GM19351 (cell line): ENCODE results near the gene ARID1B.

ENCODE experiments used
- ATAC-seq: cut with Tn5 transposase; IDR thresholded peaks from one replicate; pipeline ENCODE4 v1.9.1; 2021; ENCODE audit warnings: mild to moderate bottlenecking, moderate library complexity; ENCODE audit not compliant: unreplicated experiment

Gene ARID1B

DNA sequence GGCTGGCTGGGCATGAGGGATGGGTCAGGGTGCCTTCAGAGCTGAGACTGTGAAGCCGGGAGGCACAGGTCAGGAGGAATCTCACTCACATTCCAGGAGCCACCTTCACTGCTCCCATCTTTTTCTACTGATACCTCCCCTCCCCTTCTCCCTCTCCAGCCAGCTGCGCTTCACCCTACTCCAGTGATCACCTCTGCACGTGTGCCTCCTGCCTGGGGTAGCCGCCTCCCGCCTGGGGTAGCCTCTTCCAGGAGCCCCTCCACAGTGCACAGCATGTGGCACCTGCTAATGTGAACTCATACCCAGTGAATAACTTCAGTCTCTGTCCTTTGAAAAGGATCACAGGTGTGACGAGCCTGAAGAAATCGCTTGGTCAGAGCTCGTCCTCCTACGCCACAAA lies 313.6 kb downstream of the ARID1B start:
- no peak for ATAC-seq

DNA sequence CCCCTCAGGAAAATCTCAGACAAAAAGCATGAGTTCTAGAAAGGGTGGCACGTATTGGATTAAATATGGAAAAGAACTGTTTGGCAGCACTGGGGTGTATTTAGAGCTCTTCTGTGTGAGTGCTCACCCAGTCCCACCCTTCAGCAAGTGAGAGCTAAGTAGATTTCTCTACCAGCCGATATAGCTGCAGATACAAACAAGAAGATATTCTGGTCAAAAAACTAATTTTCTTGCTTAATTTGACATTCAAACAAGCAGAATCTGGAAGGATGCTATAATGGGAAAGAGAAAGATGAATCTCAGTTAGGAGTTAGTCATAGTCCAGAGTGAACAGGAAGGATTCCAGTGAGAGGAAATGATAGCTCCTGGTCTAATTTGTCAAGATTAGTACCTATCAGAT lies 314.1 kb downstream of the ARID1B start:
- ATAC-seq: no peak

DNA sequence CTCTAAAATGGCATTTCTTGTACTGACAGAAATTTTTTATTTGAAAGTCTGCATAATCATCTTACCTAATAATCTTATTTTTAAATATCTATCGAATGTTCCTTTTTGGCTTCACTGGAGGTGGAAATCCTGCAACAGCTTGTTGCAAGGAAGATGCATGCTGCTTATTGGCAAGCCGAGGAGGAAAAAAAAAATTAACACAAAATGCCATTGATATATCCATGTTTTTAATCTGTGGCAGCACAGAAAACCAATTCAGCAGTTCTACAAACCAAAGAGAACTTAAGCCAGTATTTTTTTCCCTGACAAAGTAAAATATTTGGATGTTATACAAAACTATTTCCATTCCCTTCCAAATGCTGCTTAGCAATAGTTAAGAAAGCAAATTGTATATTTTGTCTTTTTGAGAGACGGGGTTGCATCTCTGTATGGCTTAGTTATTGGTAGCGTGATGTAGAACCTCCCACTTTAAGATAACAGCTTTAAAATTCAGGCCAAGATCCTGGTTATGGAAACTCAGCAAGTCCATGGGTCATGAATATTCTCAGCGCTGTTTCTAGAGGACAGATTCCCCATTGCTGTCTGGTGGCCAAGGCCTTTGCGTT lies 314.8 kb downstream of the ARID1B start:
- ATAC-seq: no peak

DNA sequence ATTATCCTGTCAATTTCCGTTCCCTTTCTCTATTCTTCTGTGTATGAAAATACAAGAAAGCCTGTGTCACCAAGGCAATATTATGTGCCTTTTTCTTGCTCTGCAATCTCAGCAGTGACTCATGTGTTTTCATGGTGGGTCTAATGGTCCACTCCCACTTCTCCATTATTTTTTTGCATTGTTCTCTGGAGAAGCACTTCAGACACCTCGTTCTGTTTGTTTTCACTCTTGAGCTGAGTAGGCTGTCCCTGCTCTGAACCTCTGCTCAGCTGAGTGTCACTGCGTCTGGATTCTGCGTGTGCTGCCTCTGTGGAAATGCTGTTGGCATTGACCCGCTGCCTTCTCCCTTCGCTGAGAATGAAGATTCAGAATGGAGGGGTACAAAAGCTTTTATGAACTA lies 315.6 kb downstream of the ARID1B start:
- no peak for ATAC-seq

DNA sequence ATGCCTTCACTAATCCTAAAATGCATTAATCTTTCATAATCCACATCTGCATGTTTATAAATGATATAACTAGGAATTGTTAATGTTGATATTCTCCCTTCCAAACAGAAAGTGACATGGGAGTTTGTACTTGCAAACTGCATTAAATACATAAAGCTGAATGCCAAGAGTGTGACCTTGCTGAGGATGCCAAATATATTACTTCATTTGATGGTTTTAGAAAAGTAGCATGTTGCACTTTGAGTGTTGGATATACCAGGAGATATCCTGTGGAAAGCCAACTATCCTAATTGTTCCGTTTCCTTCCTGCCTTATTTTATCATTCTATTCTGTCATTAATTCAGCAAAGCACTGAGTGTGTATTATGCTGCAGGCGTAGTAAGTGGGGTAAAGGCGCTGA lies 316.4 kb downstream of the ARID1B start:
- no peak for ATAC-seq

DNA sequence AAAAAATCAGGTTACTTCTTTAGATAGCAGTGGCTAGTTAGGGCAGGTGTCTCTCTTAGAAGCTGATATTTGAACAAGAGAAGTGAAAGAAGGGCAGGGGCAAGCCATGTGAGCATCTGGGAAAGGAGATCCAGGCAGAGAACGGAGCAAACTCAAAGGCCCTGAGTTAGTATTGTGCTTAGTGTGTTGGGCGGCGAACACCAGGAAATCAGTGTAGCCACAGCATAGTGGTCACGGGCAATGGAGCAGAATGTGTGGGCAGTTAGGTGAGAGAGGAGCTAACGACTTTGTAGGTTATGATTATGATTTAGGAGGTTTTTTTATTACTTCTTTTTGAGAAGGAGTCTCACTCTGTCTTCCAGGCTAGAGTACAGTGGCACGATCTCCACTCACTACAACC lies 316.9 kb downstream of the ARID1B start:
- ATAC-seq: peak; percentile 94

DNA sequence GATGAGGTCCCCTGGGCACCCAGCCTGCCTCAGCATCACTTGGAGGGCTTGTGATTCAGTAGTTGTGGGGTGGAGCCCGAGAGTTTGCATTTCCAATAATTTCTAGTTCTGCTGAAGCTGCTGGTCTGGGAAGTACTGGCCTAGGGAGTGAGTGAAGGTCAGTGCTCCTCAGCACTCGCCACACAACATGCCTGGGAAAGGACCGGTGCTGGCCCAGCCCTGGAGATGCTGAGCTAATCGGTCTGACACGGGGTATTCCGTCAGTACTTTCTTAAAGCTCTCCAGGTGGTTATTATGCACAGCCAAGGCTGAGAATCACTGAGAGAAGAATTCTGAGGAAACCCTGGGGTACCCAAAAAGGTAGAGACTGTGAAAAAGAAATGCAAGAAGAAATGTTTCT lies 317.9 kb downstream of the ARID1B start:
- ATAC-seq: no peak

DNA sequence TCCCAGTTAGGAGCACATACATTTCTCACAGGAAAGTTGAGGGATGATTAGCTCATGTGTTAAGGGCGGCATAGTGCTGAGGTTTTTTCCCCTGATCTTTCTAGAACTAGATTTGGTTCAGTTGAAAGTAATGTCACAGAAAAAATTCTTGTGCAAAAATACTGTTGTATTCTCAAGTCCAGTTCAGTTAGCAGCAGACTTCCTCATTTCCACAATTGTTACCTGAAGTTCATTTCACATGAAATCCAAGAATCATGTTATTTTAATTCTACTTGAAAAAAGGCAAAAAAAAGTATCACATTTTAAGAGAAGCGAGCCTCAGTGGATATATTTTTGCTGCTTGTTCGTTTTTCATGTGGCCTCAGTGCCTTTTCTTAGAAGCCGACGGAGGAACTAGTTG lies 318.4 kb downstream of the ARID1B start:
- no peak for ATAC-seq

DNA sequence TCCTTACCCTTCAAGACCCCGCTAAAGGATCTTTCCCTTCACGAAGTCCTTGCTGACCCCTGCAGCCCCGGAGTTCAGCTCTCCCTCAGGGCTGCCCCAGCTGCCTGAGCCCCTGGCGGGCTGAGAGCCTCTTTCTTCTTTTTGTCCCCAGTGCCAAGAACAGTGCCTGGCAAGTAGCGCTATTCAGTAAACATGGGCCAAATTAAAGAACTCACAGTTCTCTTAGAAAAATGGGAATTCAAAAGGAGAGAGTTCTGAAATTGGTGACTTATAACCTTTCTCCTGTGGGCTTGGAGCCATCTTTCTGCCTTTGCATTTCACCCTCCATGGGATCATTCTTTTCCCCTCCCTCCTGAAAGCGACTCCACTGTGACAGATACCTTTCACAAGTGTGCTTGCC lies 318.9 kb downstream of the ARID1B start:
- no peak for ATAC-seq

DNA sequence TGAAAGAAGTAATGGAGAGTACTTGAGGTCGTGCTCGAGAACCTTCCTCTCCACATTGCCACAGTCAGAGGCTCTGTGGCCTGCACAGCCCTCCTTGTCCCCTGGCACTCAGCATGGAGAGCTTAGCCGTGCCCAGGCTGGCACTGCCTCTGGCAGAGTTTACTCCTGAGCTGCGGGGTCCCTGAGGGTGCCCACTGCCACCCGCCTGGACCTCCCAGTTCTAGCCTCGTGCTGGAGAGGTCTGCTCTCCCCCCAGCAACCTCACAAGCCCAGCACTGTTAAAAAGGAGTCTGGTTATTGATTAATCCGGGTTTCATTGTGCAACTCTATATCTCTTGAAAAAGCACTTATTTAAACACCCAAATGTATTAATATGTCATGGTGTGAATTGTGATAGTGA lies 319.3 kb downstream of the ARID1B start:
- ATAC-seq: no peak

DNA sequence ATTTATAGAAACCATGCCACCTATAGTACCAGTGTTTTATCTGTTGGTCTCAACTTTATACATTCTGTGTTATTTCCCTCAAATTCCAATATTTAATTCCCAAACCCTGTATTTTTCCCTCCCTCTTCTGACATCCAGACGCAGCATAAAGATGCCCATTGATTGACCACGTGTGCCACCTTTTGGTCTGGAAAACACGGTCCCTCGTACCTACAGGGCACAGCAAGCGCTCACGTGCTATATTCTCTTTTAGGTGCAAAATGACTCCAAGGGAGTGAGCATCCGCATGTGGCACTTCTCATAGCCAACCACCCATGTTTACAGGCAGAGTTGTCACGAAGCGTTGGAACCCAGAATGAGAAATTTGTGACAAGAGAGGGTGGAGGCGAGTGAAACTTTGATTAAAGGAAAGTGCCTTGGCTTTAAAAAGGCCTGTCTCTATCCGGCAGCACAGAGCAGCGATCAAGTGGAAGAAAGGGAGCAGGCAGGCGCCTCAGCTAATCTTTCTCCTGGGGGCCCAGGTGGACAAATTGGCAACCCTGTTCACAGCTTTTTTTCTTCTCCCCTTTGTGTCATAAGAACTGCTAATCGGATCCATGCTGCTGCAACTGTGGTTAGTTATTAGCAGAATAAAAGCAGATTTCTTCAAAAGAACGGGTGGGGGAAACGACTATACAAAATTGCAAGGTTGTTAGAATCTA lies 320.2 kb downstream of the ARID1B start:
- ATAC-seq: no peak

DNA sequence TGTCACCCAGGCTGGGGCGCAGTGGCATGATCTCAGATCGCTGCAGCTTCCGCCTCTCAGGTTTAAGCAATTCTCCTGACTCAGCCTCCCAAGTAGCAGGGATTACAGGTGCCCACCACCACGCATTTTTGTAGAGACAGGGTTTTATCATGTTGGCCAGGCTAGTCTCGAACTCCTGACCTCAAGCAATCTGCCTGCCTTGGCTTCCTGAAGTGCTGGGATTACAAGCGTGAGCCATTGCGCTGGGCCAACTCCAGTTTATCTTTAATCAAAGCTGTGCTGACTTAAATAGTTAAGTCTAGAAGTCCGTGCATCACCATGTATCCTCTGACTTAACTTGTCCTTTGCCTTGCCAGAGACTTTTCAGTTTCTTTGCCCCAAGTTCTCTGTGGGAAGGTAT lies 321.8 kb downstream of the ARID1B start:
- no peak for ATAC-seq

DNA sequence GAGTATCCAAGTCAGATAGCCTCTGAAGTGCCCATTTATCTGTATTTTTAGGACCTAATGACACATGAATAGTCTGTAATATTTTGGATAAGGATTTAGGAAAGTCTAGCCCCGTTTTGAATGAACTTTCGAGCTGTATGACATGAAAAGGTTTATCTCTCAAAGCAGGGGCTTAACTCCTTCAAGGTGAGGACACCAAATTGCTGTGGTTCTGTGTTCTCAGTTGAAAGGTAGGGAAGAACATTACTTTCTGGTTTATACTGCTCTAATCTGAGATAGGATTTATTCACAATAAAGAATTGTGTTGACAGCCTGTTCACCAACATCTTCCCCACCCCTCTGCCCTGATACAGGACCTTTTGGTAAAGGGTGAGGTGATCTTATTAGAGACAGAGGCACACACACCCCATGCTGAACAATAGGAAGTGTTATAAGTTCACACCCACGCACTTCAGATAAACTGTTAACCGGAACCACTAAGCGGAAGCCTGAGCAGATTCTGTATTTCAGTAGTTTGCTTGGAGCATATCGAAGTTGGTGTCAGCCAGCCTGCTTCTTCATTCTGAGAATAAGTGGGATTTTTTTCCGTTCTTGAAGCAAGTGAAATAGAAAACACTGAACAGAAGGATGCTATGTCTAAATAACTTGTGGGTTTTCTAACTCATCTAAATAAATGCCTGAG lies 322.9 kb downstream of the ARID1B start:
- ATAC-seq: peak; percentile 99

DNA sequence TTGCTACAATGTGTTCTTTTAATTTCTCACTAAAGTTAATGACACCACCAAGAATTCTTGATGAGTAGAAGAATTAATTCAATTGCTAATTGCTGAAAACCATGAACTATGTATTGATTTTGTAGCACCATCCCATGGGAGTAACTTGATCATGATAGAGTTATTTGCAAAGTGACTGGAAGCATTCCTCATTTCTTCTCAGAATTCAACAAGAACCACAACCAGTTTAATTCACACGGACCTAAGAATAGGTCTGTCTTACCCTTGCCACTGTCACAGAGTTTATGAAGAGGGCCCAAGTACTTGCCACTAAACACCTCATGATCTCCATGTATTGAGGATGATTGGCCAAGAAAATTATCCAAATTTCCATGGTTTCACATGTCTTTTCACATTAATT lies 324.0 kb downstream of the ARID1B start:
- no peak for ATAC-seq

DNA sequence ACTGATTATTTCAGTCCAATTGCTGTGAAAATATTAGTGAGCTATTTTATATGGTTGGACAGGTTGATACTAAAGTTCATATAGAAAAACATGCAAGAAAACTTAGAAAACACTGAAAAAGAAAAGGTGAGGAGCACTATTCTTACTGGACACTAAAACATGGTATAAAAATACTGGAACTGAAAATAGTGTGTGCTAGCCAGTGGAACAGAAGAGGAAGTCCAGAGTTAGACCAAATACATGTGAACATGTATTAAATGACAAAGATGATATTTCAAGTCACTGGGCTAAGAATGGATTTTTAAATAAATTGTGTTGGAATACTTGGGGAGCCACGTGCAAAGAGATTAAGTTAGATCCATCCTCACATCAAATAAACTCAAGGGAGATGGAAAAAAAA lies 327.6 kb downstream of the ARID1B start:
- ATAC-seq: no peak

DNA sequence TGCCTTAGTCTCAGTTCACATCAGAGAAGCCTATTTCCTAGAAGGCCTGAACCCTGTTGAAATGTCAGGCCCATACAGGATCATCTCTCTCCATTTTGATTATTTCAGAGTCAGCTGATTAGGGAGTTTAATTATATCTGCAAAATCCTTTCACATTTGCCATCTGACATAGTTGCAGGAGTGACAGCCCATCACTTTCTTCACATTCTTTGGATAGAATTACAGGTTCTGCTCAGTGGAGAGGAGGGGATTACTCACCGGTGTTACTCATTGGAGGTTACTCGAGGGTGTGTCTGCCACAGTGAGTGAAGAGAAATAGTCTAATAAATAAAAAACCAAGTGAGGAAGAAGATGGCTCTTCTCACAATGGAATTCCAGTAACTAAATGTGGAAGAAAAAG lies 329.3 kb downstream of the ARID1B start:
- no peak for ATAC-seq

DNA sequence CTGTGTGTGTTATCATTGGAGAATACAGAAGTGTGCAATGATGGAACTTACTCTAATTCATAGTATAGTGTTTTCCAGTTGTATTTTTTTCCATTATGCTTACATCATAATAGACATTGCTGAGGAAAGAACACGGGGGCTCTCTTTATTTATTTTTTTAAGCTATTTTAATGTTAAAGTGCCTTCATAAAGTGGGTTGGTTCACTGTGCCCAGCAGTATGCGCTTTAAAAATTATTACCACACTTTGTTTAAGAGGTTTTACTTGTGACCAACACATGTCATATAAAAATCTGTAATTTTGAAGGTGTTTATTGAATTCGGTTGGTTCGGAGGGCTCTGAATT lies 330.4 kb downstream of the ARID1B start:
- no peak for ATAC-seq

DNA sequence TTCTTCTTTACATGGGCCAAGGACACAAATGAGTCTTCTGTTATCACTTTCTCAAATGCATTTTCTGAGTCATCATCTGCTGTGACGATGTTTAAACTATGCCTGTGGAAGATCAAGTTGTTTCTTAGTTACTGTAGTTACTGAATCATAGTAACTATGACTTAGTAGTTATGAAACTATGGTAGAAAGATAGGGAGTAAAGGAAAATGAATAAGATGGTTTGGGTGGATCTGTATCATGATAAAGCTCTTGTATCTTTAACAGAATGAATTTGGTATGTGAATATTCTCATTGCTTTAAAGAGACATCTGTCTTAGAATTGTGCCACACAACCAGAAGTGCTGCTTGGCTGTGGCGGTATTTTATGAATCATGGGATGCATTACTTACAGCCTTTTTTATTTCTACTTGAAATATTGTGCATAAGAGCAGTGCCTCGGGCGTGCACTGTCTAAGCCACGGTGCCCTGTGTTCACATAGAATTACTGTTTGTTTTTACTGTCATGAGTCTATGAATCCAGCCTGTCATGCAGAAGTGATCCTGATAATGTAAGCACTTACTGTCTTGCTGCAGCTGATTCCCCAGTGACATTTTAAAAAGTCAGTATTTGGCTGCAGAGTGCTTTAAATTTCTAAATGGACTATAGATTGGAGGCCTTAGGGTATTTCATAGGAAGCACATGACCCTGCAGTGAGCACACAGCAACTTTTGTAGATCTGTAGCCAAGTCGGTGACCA lies 330.9 kb downstream of the ARID1B start:
- ATAC-seq: no peak

DNA sequence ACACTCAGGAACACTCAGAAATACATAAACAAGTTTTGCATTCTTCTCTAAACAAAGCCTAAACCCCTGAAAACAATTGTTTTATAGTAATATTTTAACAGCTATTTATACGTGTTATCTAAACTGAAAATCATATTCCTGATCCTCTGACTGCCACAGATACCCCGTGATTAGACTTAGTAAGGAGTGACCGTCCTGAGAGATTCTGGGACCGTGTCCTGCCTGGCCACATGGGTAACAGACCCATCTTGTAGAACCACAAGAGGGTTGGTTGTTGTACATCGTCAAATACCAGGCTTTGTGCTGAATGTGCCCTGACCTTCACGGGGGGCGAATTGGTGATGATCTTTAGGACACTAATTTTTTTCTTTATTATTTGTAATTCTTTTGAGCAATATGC lies 331.7 kb downstream of the ARID1B start:
- no peak for ATAC-seq

DNA sequence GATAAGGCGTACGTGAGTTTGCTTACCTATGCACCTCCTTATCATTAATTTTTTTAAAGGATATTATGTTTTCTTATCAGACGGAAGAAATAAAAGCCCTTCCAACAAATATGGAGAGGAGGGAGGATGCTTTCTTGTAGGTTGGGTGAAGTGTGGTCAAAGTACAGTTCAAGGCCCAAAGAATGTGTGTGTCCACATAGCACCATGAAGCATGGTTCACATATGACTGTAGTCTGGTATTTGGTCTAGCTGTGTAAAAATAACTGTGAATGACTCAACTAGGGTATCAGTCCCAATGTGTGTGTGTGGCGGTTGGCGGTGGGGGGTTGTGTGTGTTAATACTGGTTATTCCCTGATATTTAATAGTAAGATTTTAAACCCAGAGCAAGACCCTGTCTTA lies 333.4 kb downstream of the ARID1B start:
- ATAC-seq: no peak

DNA sequence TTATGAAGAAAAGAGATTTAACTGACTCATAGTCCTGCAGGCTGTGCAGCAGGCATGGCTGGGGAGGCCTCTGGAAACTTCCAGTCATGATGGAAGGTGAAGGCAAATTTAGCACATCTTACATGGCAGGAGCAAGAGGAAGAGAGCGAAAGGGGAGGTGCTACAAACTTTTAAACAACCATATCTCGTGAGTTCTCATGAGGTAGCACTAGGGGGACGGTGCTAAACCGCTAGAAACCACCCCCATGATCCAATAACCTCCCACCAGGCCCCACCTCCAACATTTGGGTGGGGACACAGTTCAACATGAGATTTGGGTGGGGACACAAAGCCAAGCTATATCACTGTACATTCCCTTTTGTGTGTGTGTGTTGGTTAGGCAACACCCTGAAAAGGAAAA lies 336.2 kb downstream of the ARID1B start:
- ATAC-seq: no peak

DNA sequence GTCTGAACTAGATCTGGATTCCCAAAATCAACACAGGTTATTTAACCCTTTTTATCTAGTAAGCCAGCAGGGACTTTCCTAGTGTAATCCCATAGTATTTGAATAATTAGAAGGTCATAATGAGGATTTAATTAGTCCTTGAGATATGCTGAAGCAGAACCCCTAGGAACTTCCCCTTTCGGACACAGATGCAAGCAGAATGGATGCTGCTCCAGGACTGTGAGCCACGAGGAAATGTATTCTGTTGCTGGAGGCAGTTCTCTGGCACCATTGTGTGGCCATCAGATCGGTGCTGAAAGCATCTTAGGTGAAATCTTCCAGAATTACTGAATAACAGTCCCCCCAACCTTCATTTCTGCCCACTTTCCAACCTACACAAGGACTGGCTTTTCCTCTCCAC lies 339.2 kb downstream of the ARID1B start:
- ATAC-seq: no peak
